HG03108 (cell line): ENCODE results near the gene ZC3H18.
A peak's percentile ranks its signal among the peaks of the same experiment; 100 is the strongest.
"Not testable (repeated sequence)": the region's sequence is repeated elsewhere in the genome, so short reads cannot be mapped to it uniquely, and the experiment has no call there.

Source experiments
- ATAC-seq: cut with Tn5 transposase; IDR thresholded peaks from one replicate; pipeline ENCODE4 v1.9.1; 2021; ENCODE audit warnings: moderate library complexity; ENCODE audit not compliant: unreplicated experiment

The ZC3H18 gene

DNA sequence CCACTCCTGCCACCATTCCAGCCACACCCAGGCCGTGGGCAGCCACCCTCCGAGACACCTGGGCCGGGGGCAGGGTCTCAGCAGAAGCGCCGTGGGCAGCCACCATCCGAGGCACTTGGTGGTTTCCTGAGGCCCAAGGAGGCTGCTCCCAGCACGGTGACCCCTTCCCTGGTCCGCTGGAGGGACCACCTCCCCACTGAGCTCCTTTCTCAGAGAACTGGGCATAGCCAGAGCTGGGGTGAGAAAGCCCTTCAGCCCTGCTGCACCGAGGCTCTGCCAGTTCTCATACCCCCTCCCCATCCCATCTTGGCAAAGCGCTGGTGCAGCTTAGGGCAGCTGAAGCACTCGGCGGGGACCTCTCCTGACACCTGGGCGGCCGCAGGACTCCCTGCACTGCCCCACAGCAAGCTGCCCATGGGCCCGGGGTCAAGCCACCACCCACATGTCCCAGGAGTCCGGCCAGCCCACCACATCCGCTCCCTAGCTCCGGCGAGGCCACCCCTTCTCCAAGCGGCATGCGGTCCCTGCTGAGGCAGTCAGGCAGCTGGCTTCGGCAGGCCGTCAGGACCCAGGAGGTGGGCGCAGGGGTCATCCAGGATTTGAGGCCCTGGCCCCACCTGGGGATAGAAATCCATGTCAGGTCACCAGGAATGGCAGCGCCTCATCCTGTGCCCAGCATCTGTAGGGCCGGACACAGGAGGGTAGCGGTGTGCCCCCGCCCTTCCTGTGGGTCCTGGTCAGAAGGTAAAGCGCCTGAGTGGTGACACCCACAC, 82.0 kb downstream of the ZC3H18 start:
- no peak for ATAC-seq

- no peak for ATAC-seq
These were observed 82.5 kb downstream of the ZC3H18 start for GRCh38 chr16:88652762-88653063.

- ATAC-seq: no peak
These were observed 82.9 kb downstream of the ZC3H18 start for GRCh38 chr16:88653101-88653500.

- no peak for ATAC-seq
These were observed 83.6 kb downstream of the ZC3H18 start for GRCh38 chr16:88653596-88654362.

DNA sequence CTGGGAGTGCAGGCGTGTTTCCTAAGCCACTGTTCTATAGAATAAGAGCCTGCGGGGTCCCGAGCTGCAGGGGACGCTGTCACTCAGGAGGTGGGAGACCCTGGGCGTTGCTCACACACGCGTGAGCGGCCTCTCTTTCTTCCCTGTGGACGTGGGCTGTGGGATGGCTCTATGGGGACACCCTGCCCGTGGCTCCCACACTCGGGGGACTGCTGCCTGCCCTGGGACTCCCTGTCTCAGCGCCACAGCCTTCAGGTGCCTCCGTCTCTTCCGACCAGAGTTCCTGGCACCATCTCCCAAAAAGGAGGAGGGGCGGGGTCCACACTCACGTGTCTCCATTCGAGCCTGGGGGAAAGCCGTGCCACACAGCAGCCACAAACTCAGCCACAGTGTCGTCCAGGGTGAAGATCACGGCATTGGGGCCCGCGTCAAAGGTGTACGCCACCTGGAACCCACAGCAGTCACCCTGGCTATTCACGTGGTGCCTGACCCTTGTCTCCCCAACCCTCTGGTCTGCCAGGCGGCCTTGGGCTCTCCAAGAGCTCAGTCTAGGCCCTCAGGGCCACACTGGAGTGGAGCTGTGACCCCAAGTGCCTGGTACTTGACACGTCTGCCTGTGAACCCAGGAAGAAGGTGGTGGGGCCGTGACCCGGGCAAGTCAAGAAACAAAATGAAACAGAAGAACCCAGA, 84.3 kb downstream of the ZC3H18 start:
- no peak for ATAC-seq

DNA sequence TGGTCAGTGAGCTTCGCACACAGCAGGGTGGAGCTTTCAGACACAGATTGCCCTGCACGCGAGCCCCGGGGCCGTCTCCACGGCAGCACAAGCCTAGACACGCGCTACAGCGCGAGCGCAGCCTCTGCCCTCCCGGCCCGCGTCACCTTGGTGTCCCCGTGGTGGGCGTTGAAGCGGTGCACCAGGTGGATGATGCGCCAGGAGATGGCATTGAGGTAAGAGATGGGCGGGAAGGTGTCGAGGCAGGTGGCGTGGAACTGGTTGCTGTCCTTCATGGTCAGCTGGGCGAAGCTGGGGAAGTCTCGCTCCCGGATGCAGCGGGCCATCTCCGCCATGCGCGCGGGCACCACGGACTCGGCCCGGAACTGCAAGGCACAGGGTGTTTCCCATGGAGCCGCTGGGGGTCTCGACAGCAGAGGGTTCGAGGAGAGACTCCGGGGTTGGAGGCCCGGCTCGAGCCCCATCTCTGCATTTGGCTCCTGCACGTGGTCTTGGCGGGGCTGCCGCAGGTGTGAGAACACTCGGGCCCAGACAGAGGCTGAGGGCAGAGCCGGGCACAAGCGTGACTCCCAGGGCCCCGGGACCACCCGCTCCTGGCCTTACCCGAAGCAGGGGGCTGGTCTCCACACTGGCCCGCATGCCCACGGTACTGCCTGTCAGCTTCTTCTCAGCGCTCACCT, 85.0 kb downstream of the ZC3H18 start:
- ATAC-seq: no peak

GRCh38 chr16:88655733-88656281, 85.6 kb downstream of the ZC3H18 start:
- no peak for ATAC-seq

GRCh38 chr16:88656291-88656980, 86.2 kb downstream of the ZC3H18 start:
- ATAC-seq: no peak

DNA sequence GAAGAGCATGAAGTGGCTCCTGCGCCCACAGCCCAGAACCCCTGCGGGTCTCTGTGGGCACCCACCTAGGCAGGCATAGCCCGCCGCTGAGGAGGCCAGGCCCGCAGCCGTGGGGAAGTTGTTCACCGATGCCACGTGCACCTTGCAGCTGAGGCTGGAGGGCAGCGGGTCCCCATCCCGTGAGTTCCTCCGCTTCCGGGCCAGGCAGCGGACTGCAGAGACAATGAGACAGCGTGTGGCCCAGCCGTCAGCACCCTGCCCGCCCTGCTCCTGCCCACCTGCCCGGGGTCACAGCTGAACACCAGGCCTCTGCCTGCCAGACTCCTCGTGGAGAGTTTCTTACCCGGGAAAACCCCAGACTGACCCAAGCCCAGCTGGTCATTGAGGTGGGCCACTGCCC, 87.2 kb downstream of the ZC3H18 start:
- ATAC-seq: no peak

- no peak for ATAC-seq
These were observed 88.5 kb downstream of the ZC3H18 start for GRCh38 chr16:88658714-88659113.

GRCh38 chr16:88659160-88659559, 89.0 kb downstream of the ZC3H18 start:
- ATAC-seq: no peak

- ATAC-seq: no peak
These were observed 91.3 kb downstream of the ZC3H18 start for GRCh38 chr16:88661468-88661867.

DNA sequence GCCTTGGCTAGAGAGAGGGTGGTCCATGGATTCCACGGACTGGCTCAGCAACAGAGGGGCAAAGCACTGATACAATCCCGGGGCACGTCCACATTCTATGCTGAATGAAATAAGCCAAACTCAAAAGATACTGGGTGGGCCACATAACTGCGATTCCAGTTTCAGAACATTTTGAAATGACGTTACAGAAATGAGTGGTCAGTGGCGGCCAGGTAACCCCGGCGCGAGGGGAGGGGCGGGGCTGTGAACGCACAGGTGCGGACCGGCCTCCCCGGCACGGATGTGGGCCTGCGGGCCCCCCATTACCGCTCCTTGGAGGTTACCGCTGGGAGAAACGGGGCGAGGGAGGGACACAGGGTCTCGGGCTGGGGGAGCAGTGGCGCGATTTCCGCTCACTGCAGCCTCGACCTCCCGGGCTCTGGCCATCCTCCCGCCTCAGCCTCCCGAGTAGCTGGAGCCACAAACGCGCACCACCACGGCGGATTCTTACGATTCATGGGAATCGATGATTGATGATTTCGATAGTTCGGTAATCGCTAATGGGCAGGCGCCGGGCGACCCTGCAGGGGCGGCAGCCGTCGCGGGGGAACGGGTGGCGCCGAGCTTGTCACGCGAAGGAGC, 92.1 kb downstream of the ZC3H18 start:
- no peak for ATAC-seq

- ATAC-seq: peak; percentile 95
These were observed 92.8 kb downstream of the ZC3H18 start, which contains the start of gene MVD for GRCh38 chr16:88662843-88663606. Gene MVD, minus strand, starts transcription at chr16:88663091. Its CDS starts 11 bp downstream, at chr16:88663080.

DNA sequence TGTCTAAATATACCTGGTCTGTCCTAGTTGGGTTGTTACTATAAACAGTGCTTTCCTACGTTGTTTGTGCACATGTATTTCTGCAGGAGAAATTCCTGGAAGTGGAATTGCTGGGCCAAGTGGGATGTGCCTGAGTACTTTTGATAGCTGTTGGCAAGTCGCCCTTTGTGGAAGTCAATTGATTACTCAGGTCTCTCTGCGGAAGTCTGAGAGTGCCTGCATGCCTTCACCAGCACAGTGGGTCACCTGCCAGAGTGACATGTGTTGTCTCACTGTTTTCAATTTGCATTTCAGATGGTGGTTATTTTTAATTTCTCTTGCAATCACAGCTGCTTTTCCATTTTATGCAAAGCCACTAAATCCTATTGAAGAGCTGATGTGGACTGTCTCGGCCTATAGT, 94.9 kb downstream of the ZC3H18 start:
- no peak for ATAC-seq

DNA sequence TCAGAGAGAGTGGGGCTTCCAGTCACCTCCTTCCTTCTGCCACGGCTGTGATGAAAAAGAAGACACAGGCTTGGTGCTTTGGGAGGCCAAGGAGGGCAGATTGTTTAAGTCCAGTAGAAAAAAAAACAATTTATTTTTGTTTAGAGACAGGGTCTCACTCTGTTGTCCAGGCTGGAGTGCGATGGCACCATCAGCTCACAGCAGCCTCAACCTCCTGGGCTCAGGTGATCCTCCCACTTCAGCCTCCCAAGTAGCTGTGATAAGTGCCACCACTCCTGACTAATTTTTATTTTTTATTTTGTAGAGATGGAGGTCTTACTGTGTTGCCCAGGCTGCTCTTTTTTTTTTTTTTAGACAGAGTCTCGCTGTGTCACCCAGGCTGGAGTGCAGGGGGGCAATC, 95.4 kb downstream of the ZC3H18 start:
- ATAC-seq: no peak

GRCh38 chr16:88667461-88667860, 97.3 kb downstream of the ZC3H18 start:
- ATAC-seq: no peak

GRCh38 chr16:88669493-88669892, 99.3 kb downstream of the ZC3H18 start:
- ATAC-seq: not testable (repeated sequence)

DNA sequence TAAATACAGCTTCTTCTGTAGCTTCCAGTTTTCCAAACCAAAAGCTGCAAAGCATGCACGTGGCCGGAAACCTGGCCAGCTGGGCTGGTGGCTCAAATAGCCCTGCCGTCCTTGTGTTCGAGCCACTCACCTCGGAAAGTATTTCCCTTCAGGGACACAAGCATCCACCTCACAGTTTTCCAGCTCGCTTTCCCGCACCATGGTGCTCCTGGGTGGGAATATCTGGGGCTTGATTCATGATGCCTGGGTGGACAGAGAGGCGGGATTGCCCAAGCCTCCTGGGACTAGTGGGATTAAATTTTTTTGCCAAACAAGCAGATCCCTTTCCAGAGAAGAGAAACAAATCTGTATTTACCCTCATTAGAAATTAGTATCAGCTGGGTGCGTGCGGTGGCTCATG, 99.8 kb downstream of the ZC3H18 start:
- ATAC-seq: no peak
